ENCODE results near the gene PDE4B. TPM values are rescaled to one million over a fixed set of nuclear protein-coding genes. Genes with fewer than 3 reads are reported as not detected.
"Not testable (repeated sequence)": the region's sequence is repeated elsewhere in the genome, so short reads cannot be mapped to it uniquely, and the experiment has no call there.

PDE4B gene
- total RNA-seq, 4 donors from 2014 or later = 5.5 to 13.6 (median 9.3) TPM

DNA sequence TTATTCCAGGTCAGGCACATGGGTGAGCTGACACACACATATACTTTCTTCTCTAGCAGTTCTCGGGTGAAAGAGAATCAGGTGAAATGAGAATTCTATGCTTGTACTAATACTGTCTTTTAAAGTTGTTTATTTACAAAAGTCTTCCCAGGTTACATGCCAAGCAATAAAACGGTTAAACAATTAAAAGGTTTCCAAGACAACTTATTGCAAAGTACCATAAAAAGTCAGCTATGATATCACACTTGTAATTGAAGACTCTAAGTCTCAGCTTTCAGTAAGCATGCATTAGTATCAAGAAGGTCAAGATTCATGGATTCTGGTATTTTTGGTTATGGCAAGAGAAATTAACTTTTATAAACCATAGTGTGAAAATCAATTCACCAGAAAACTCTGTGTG, 171.4 kb downstream of the PDE4B start:
- WGBS, 2 donors = 57 to 64% methylated on average over 2 of the region's 2 CpGs
- TF ChIP-seq, protein P1, sequence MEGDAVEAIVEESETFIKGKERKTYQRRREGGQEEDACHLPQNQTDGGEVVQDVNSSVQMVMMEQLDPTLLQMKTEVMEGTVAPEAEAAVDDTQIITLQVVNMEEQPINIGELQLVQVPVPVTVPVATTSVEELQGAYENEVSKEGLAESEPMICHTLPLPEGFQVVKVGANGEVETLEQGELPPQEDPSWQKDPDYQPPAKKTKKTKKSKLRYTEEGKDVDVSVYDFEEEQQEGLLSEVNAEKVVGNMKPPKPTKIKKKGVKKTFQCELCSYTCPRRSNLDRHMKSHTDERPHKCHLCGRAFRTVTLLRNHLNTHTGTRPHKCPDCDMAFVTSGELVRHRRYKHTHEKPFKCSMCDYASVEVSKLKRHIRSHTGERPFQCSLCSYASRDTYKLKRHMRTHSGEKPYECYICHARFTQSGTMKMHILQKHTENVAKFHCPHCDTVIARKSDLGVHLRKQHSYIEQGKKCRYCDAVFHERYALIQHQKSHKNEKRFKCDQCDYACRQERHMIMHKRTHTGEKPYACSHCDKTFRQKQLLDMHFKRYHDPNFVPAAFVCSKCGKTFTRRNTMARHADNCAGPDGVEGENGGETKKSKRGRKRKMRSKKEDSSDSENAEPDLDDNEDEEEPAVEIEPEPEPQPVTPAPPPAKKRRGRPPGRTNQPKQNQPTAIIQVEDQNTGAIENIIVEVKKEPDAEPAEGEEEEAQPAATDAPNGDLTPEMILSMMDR (IDR thresholded peaks at IDR 0.05) = no peak
- TF ChIP-seq POLR2A (IDR thresholded peaks at IDR 0.05) = no peak
- no peak overlapping the region for H3K4me3 ChIP-seq (ENCODE audit: low read depth, poor library complexity, severe bottlenecking)
- intact Hi-C loops (cut with DNase I; ENCODE audit: low total_unique reads) = no loop called here
- no peak for DNase-seq (ENCODE audit: low spot score in 2 of 2)

GRCh38 chr1:65965112-65965996, 172.7 kb downstream of the PDE4B start:
- no peak overlapping the region for H3K4me3 ChIP-seq (ENCODE audit: low read depth, poor library complexity, severe bottlenecking)
- WGBS, 2 donors = 40 to 47% methylated on average over 6 of the region's 6 CpGs
- intact Hi-C loops (cut with DNase I; ENCODE audit: low total_unique reads) = no loop called here
- DNase-seq (ENCODE audit: low spot score in 2 of 2) = no peak
- TF ChIP-seq, protein P1 (IDR thresholded peaks at IDR 0.05) = no peak
- TF ChIP-seq POLR2A (IDR thresholded peaks at IDR 0.05) = no peak

- intact Hi-C loops (cut with DNase I; ENCODE audit: low total_unique reads); H3K4me3 ChIP-seq (ENCODE audit: low read depth, poor library complexity, severe bottlenecking); DNase-seq (ENCODE audit: low spot score in 2 of 2): not testable (repeated sequence)
- 89 to 98% methylated on average over 4 of the region's 4 CpGs for WGBS, 2 donors
Measured at GRCh38 chr1:65967492-65967891, 174.8 kb downstream of the PDE4B start.

DNA sequence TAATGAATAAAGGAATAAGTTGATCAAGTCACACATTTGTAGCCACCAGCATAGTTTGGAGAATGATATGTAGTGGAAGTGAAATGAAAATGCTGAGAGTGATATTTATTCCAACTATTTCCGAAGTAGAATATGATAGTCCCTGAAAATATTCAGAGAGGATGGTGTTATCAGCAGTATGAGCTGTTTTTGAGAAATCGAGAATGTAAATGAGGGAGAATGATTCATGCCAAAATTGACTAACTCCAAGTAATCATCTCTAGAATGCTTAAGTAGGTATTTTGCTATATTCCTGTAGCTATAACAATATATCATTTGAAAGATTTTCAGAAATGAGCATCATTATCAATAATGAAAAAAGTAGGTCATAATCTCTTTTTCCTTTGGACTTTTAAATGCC, 178.9 kb downstream of the PDE4B start:
- intact Hi-C loops (cut with DNase I; ENCODE audit: low total_unique reads) = no loop called here
- no peak for DNase-seq (ENCODE audit: low spot score in 2 of 2)
- WGBS, 2 donors = 59 to 72% methylated on average over 2 of the region's 2 CpGs
- H3K4me3 ChIP-seq (ENCODE audit: low read depth, poor library complexity, severe bottlenecking) = no peak overlapping the region
- TF ChIP-seq POLR2A (IDR thresholded peaks at IDR 0.05) = no peak
- TF ChIP-seq, protein P1 (IDR thresholded peaks at IDR 0.05) = no peak

DNA sequence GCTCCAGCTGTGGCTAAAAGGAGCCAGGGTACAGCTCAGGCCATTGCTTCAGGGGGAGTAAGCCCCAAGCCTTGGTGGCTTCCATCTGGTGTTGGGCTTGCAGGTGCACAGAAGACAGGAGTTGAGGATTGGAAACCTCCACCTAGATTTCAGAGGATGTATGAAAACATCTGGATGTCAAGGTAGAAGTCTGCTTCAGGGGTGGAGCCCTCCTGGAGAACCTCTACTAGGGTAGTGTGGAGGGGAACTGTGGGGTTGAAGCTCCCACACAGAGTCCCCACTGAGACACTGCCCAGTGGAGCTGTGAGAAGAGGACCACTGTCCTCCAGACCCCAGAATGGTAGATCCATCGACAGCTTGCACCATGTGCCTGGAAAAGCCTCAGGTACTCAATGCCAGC, 183.0 kb downstream of the PDE4B start:
- no peak for DNase-seq (ENCODE audit: low spot score in 2 of 2)
- H3K4me3 ChIP-seq (ENCODE audit: low read depth, poor library complexity, severe bottlenecking) = no peak overlapping the region
- TF ChIP-seq, protein P1 (IDR thresholded peaks at IDR 0.05) = no peak
- TF ChIP-seq POLR2A (IDR thresholded peaks at IDR 0.05) = no peak
- intact Hi-C loops (cut with DNase I; ENCODE audit: low total_unique reads) = no loop called here
- WGBS, 2 donors = 67 to 100% methylated on average over 1 of the region's 1 CpG

GRCh38 chr1:65979136-65980044, 186.7 kb downstream of the PDE4B start:
- 69 to 77% methylated on average over 7 of the region's 7 CpGs for WGBS, 2 donors
- intact Hi-C loops (cut with DNase I; ENCODE audit: low total_unique reads) = no loop called here
- TF ChIP-seq POLR2A (IDR thresholded peaks at IDR 0.05) = no peak
- TF ChIP-seq, protein P1 (IDR thresholded peaks at IDR 0.05) = no peak
- DNase-seq (ENCODE audit: low spot score in 2 of 2) = no peak
- H3K4me3 ChIP-seq (ENCODE audit: low read depth, poor library complexity, severe bottlenecking) = no peak overlapping the region

Measured in lower leg skin (tissue), 4 donors.